ENCODE results near the gene CGREF1. TPM values are rescaled to one million over a fixed set of nuclear protein-coding genes. Genes with fewer than 3 reads are reported as not detected.

Gene CGREF1
- total RNA-seq, 1 experiment from 2014 or later = 2.1 TPM

DNA sequence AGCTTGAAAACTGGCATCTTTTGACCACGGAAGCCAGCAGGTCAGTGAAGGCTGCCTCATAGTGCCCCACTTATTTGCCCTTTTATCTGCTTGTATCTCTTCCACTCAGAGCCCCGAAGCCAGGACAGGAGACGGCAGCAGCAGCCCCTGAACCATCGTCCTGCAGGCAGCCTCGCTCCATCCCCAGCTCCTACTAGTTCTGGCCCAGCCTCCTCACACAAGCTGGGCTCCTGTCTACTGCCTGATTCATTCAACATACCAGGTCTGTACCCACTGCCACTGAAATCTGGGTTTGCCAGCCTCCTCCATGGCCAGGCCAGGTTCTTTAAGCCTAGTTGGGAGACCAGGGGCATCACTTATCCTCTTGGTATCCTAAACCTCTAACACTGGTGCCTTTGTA, 51.5 kb downstream of the CGREF1 start:
- Histone ChIP-seq H2BK5ac (ENCODE audit: insufficient read length, low read length) (no peak overlapping the region), H2BK120ac (ENCODE audit: low read depth, low read length, poor library complexity, severe bottlenecking) (no peak overlapping the region), H4K91ac (ENCODE audit: insufficient read length, low read depth, low read length) (no peak overlapping the region), H2BK12ac (ENCODE audit: insufficient read length, low read depth, low read length) (no peak overlapping the region), H3K9ac (ENCODE audit: extremely low read depth, insufficient read length, low read length) (no peak overlapping the region), H4K5ac (ENCODE audit: insufficient read length, low read depth, low read length) (no peak overlapping the region), H3K23me2 (ENCODE audit: insufficient read length, low read depth, low read length, poor library complexity, severe bottlenecking) (peaks cover 11% of the 10 kb centered on the region), H3K23ac (ENCODE audit: insufficient read length, low read depth, low read length) (no peak overlapping the region), H3K4me2 (ENCODE audit: insufficient read depth, insufficient read length, low read length) (no peak overlapping the region), H3K9me3 (ENCODE audit: control insufficient read depth, low read depth, low read length) (no peaks in the 10 kb centered on the region), H3K4me1 (ENCODE audit: insufficient read depth, low read length) (no peaks in the 10 kb centered on the region), H2BK15ac (ENCODE audit: low read depth, low read length) (no peak overlapping the region), H3K4ac (ENCODE audit: low read depth, low read length) (no peak overlapping the region), H2BK20ac (ENCODE audit: low read depth, low read length, poor library complexity, severe bottlenecking) (no peak overlapping the region), H3T11ph (ENCODE audit: low read length) (no peak overlapping the region), H3K56ac (ENCODE audit: insufficient read length, low read depth, low read length) (no peak overlapping the region), H3K14ac (ENCODE audit: insufficient read depth, low read length) (no peak overlapping the region), H3K79me1 (ENCODE audit: insufficient read depth, low read depth, low read length, poor library complexity, severe bottlenecking) (peaks cover 2% of the 10 kb centered on the region), H4K20me1 (ENCODE audit: control insufficient read depth, insufficient read depth, insufficient read length) (no peaks in the 10 kb centered on the region), H3K18ac (ENCODE audit: insufficient read length, low read depth, low read length) (no peak overlapping the region), H2AFZ (ENCODE audit: low read length) (no peak overlapping the region), H2AK5ac (ENCODE audit: insufficient read length, low read length) (no peak overlapping the region), H3K27ac (ENCODE audit: insufficient read length, low read depth, low read length) (no peak overlapping the region), H3K27me3 (ENCODE audit: insufficient read depth, low read length) (no peaks in the 10 kb centered on the region), H3K79me2 (ENCODE audit: insufficient read depth, low read length) (peaks cover 5% of the 10 kb centered on the region; the same call in 1 of the 2 replicates), H4K8ac (replicated peaks; ENCODE audit: insufficient read length, low read depth, low read length) (no peak overlapping the region)
- Mint-ChIP-seq H3K27me3 (ENCODE audit: low read depth) (no peaks in the 10 kb centered on the region; the same call in 1 of the 2 replicates), H3K36me3 (ENCODE audit: insufficient read depth in 1 of 3, low read depth in 3 of 3) (peaks cover 19 to 67% (median 65%) of the 10 kb centered on the region in 3 experiments; a peak in 6 of 7 replicates), H3K4me3 (no peak overlapping the region), H3K9me3 (no peaks in the 10 kb centered on the region; a peak in 1 of 5 replicates), H3K4me1 (peaks cover 7 to 10% of the 10 kb centered on the region in 2 experiments; a peak in 3 of 4 replicates), H3K27ac (peak overlapping the region in 1 of 3 experiments; percentile 53; a peak in 1 of 7 replicates)
- no peak for TF ChIP-seq CTCF (conservative IDR thresholded peaks at IDR 0.05)
- WGBS (ENCODE audit: extremely low coverage, insufficient read length, low lambda C conversion rate) = no CpG with 5 or more reads among the region's 5 CpGs
- no peak for DNase-seq

All from H9 (cell line).